ENCODE measurements around the gene LMAN1L. TPM values are rescaled to one million over a fixed set of nuclear protein-coding genes. Genes with fewer than 3 reads are reported as not detected.

LMAN1L gene
- total and polyA plus RNA-seq, 2 of the 4 experiments (the other 2 are of a cell fraction) = not detected

GRCh38 chr15:74840851-74841775 is 28.5 kb downstream of the LMAN1L start (continued):
- no peak for TF ChIP-seq MAFK (IDR thresholded peaks at IDR 0.05; ENCODE audit: low read depth, low read length)
- TF ChIP-seq BHLHE40 (IDR thresholded peaks at IDR 0.05; ENCODE audit: low read depth, low read length) = no peak
- TF ChIP-seq FOS (IDR thresholded peaks at IDR 0.05; ENCODE audit: low read depth, low read length) = no peak
- no peak for TF ChIP-seq MXI1 (IDR thresholded peaks at IDR 0.05; ENCODE audit: borderline replicate concordance, low read depth, low read length)
- TF ChIP-seq USF2 (IDR thresholded peaks at IDR 0.05; ENCODE audit: low read depth, low read length) = no peak
- TF ChIP-seq CEBPB (IDR thresholded peaks at IDR 0.05; ENCODE audit: low read depth, low read length) = no peak

Data from IMR-90 (cell line).